HG03342 (cell line): ENCODE results near the gene RABL6.

Experiments
- ATAC-seq: cut with Tn5 transposase; IDR thresholded peaks from one replicate; pipeline ENCODE4 v1.9.1; 2021; ENCODE audit warnings: mild to moderate bottlenecking, moderate library complexity; ENCODE audit not compliant: unreplicated experiment

RABL6 gene

DNA sequence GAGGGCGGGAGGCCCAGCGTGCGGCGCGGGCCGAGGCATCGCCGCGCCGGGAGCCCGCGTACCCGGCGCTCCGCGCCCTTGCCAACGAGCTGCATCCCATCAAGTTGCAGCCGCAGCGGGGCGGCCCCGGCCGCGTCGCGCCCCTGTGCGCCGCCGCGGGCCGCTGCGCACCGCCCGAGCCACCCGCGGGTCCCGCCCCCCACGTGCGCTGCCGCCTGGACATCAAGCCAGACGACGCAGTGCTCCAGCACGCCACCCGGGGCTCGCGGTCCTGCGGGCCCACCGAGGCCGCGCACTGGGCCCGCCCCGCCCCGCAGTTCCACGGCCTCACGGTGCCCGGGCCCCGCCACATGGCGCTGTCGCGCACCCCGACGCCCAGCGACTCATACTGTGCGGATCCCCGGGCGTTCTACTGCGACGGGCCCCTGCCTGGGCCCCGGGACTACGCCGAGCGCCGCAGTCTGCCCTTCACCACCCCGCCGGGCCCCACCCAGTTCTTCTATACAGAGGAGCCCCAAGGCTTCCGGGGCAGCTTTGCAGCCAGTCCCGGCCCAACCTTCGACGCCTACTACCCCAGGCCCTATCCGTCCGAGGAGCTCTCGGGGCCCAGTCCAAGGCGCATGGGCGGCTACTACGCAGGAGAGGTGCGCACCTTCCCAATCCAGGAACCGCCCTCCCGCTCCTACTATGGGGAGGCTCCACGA, 37.2 kb downstream of the RABL6 start:
- no peak for ATAC-seq

DNA sequence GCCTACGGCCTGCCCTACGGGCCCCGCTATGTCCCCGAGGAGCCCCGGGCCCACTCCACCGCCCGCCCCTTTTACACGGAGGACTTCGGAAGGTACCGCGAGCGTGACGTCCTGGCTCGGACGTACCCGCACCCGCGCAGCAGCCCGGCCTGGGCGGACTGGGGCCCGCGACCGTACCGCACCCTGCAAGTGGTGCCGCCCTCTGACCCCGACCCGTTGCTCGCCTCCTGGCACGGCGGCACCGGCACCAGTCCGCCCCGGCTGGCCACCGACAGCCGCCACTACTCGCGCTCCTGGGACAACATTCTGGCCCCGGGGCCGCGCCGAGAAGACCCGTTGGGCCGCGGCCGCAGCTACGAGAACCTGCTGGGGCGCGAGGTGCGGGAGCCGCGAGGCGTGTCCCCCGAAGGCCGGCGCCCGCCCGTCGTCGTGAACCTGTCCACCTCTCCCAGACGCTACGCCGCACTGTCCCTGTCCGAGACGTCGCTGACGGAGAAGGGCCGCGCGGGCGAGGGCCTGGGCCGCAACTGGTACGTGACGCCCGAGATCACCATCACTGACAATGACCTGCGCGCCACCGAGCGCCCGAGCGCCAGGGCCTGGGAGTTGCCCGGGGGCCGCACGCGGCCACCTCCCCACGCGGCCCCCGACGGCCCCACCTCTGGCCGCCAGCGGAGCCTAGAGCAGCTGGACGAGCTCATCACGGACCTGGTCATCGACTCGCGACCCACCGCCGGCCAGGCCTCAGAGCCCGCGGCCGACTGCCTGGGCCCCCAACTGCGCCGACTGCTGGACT, 37.9 kb downstream of the RABL6 start:
- no peak for ATAC-seq

DNA sequence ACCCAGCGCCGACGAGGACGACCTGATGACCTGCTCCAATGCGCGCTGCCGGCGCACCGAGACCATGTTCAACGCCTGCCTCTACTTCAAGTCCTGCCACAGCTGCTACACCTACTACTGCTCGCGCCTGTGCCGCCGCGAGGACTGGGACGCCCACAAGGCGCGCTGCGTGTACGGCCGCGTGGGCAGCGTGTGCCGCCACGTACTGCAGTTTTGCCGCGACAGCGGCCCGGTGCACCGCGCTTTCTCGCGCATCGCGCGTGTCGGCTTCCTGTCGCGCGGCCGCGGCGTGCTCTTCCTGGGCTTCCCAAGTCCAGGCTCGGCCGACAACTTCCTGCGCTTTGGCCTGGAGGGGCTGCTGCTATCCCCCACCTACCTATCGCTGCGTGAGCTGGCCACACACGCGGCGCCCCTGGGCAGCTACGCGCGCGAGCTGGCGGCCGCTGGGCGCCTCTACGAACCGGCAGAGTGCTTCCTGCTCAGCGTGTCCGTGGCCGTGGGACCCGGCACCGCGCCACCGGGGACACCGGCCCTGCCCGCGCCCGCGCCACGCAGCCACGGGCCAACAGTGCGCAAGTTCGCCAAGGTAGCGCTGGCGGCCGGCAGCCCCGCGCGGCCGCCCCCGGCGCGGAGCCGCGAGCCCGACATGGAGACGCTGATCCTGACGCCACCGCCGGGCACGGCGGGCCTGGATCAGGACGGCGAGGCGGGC, 38.8 kb downstream of the RABL6 start:
- no peak for ATAC-seq

DNA sequence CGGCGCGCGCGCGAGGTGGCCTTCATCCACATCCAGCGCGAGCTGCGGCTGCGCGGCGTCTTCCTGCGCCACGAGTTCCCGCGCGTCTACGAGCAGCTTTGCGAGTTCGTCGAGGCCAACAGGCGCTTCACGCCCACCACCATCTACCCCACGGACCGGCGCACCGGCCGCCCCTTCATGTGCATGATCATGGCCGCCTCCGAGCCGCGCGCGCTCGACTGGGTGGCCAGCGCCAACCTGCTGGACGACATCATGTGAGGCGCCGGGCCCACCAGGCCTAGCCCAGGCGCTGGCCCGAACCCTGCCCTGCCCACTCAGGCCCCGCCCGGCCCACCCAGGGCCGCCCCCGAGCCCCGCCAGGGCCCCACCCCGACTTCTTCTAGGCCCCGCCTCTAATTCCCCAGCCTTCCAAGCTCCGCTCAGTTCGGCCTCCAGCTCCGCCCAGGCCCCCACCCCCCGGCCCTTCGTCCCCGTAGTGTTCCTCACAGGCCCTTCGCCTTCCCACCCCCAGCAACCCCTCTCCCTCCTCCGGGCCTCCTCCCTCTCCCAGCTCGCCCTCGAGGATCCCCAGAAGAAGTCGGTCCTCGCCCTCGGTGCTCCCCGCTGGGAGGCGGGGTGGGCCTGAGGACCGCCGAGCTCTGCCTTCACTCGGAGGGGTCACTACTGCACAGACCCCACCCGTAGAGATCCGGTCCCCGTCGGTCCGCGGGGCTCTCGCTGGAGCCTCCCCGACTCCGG, 39.5 kb downstream of the RABL6 start:
- ATAC-seq = no peak

DNA sequence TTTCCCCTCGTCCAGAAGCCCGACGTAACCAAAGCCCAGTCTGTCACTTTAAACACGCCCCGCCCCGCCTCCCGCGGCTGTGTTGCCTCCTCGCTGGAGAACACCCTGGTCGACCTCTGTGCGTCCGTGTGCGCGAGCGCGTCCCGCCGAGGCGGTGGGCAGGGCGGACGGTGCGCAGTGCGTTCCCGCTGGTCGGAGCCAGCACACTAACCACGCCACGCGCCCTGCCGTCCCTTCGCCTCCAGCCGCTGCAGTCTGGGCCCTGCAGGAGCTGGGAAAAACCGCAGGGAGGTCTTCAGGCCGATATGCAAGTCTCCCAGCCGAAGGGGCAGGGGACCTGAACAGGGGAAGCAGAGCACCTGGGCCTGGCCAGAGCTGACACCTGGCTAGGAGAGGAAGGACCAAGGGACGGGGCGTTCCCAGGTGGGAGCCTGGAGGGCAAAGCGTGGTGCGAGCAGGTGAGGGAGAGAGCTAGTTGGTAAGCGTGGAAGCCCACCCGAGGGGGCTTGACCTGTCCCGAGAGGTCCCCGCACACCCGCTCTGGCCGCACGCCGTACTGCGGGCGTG, 40.2 kb downstream of the RABL6 start:
- ATAC-seq = no peak

DNA sequence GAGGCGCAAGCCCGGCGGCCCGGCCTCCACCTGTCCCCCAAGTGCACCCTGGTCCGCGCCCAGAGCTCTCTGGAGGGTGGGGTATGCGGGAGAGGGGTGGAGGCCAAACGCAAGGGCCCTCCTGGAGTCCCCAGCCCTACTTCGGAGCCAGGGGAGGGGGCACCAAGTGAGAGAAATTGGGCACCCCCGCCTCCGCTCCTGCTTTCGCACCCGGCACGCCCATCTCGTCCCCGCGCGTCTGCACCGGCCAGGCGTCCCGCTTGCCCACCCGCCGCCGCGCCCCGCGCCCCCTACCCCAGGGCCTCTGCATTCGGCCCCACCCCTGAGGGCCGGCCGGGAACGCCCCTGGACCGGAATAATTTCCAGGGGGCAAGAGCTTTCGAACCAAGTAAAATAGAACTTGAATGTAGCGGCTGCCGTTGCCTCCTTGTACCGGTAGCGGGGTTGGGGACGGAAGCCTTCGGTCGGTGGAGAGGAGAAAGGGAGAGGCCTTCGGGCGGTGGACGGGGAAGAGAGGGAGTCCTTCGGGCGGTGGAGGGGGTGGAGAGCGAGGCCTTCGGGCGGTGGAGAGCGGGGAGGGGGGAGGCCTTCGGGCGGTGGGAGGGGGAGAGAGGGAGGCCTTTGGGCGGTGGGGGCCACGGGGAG, 40.8 kb downstream of the RABL6 start:
- no peak for ATAC-seq

DNA sequence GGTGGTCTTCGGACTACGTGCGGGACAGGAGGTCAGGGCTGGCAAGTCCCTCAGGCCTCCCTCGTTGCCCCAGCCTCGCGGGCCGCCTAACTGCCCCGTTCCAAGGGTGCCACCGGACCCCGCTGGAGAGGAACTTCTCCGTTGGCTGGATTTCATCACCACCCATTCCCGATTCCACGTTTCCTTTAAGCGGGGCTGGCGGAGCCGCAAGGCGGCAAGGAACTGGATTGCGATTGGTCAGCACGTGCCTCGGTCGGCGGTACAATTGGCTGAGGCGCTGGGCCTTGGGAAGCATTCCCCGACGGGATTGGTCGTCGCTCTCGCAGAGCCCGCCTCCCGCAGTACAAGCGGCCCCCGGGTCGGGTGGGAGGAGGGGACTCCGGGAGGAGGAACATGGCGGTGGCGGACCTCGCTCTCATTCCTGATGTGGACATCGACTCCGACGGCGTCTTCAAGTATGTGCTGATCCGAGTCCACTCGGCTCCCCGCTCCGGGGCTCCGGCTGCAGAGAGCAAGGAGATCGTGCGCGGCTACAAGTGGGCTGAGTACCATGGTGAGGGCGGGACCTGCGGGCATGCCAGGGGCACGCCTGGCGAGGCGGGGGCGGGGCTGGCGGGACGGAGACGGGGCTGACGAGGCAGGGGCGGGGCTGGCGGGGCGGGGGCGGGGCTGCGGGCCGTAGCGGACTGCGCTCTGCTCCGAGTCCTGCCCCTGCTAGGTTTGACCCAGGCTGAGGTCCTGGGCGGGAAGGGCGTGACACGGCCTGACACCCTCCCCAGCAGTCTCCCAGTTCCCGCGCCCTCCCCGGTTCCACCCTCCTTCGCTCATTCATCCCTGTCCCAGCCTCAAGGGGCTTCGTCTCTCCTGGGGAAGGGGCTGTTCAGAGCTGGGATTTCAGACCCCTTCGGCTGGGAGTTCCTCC, 41.6 kb downstream of the RABL6 start, which contains the start of gene PHPT1:
Gene PHPT1 (plus strand): TSS at position 372 of the 922 bp plus-strand sequence. CDS start 22 bp downstream, at position 394.
- ATAC-seq = peak; percentile 74

DNA sequence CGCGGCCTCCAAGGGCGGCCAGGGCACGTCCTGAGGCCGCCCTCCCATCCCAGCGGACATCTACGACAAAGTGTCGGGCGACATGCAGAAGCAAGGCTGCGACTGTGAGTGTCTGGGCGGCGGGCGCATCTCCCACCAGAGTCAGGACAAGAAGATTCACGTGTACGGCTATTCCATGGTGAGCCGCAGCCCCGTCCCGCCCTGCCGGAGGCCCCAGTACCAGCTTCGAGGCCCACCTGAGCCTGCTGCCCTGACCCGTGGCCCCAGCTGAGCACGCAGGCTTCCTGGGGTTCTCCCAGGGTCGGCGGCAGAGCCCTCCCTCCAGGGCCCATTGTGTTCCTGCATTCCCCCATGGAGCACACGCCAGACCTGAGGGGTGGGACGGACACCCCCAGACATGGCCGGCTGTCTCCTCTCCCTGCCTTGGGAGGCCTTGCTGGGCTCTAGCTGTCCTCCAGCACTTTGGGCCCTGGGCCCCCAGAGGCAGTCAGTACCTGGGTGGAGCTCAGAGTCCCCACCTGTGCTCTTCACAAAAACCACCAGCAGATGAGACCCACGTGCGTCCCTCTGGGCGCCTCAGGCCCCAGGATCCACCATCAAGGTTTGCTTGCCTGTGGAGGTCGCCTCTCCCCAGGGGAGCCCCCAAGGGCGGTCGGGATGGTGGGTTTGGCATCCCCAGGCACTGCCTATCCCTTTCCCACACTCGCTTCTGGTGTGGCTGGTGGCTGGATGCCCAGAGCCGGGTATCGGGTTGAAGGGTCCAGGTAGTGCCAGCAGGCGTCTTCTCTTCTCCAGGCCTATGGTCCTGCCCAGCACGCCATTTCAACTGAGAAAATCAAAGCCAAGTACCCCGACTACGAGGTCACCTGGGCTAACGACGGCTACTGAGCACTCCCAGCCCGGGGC, 42.5 kb downstream of the RABL6 start:
- ATAC-seq = no peak

DNA sequence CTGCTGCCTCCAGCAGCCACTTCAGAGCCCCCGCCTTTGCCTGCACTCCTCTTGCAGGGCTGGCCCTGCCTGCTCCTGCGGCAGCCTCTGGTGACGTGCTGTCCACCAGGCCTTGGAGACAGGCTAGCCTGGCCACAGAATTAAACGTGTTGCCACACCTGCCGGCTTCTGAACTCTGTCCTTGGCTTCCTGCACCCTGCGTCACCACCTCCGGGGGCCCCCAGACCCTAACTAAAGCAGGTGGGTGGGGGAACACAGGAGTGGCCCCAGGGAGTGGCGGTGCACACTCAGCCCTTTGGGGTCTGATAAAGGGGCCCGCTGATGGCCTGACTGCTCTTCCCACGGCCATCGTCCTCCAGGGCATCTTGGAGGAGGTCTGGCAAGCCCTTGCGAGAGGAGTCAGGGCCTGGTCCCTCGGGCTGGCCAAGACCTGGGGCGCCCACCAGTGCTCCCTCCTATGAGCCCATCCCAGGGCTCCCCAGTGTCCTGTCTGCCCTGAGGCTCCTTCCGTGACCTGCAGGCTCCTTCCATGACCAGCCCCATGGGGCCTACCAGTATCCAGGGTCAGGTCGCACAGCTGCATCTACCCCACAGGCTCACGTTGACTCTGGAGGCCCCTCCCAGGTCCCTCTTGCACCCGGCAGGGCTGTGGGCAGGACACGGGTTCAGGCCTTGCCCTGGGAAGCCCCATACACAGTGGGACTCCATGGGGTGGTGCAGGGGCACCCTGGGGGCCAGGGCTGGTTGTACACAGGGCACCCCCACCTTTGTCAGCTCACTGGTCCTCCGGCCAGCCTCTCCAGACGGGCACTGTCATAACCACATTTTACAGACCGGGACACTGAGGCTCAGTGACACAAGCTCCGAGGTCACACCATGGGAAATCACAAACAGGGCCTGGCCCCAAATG, 43.4 kb downstream of the RABL6 start:
- no peak for ATAC-seq

DNA sequence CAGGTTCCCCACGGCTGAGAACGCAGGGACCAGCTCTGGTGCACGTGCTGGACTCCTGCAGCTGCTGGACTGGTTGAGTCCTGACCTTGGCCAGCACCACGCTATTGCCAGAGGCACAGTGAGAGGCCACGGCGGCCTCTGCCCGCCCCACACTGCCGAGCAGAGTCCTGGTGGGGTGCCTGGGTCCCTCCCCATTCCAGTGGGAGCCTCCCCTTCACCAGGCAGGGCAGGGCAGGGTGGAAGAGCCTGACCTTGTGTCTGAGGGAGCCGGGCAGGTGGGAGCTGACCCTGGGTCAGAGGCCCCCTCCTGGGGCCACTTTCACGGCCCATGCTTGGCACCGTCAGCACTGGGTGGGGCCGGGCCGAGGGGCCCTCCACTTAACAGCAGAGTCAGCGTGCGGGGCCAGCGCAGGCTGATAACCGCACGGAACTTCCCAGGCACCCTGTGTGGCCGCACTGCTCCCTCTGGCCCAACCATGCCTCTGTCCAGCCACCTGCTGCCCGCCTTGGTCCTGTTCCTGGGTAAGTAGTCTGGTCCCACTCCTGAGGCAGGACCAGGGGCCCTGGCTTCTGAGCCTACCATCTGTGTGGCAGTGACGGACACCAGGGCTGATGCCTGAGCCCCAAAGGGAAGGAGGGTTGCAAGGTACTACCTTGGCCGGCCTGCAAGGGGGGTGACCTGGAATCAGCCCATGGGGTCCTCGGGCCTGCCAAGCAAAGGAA, 44.4 kb downstream of the RABL6 start, which contains the start of gene MAMDC4:
Gene MAMDC4 (plus strand): TSS at position 406 of the 723 bp plus-strand sequence. CDS start 71 bp downstream, at position 477.
- no peak for ATAC-seq

DNA sequence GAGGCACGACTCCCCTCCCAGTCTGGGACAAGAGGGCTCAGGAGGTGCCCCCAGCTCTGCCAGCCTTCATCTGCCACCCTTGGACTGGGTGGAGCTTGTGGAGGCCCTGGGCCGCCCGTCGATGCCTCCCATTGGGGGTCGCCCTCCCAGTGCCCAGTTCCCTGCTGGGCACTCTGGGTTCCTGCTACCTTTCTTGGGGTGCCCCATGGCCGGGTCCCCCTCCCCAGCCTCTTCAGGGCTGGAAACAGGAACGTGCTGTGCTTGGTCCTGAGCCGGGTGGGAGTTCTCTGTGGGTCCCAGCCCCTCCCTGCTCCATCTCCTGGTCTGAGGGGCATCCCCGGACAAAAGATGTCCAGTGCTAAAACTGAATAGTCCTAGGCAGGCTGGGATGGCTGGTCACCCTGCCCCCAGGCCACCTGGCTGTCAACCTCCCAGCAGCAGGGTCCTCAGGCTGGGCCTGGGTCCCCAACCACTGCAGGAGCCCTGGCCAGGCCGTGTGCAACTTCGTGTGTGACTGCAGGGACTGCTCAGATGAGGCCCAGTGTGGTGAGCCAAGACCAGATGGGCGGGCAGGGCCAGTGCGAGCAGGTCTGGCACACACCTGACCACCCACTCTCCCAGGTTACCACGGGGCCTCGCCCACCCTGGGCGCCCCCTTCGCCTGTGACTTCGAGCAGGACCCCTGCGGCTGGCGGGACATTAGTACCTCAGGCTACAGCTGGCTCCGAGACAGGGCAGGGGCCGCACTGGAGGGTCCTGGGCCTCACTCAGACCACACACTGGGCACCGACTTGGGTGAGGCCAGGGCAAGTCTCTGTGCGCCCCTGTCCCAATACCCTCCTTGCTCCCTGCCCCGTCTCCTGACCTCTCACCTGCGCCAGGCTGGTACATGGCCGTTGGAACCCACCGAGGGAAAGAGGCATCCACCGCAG, 45.2 kb downstream of the RABL6 start:
- no peak for ATAC-seq

DNA sequence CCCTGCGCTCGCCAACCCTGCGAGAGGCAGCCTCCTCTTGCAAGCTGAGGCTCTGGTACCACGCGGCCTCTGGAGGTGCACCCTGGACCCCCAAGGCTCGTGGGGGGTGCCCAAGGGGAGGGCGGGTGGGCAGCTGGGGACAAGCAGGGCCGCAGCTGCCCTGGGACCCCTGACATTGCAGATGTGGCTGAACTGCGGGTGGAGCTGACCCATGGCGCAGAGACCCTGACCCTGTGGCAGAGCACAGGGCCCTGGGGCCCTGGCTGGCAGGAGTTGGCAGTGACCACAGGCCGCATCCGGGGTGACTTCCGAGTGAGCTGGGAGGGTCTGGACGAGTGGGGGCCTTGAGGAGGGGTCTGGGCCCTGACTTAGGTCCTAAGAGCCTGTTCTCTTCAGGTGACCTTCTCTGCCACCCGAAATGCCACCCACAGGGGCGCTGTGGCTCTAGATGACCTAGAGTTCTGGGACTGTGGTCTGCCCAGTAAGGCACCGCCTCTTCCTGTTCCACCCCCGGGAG, 45.9 kb downstream of the RABL6 start:
- no peak for ATAC-seq

DNA sequence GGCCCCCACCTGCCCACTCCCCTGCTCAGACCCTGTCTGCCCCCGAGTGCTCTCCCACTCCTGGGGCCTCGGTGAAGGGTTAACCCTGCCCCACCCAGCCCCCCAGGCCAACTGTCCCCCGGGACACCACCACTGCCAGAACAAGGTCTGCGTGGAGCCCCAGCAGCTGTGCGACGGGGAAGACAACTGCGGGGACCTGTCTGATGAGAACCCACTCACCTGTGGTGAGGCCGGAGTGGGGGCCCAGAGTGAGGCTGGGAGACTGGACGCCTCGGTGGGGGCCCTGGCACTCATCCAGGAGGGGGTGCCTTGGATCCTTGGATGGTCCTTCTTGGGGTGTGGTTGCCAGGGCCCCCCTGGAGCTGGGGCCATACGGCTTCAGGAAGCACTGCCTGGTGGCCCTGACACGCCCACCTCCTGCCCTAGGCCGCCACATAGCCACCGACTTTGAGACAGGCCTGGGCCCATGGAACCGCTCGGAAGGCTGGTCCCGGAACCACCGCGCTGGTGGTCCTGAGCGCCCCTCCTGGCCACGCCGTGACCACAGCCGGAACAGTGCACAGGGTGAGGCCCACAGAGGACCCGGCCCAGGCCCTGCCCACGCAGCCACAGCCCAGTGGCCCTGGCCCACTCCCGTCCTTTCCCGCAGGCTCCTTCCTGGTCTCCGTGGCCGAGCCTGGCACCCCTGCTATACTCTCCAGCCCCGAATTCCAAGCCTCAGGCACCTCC, 46.5 kb downstream of the RABL6 start:
- ATAC-seq = no peak

DNA sequence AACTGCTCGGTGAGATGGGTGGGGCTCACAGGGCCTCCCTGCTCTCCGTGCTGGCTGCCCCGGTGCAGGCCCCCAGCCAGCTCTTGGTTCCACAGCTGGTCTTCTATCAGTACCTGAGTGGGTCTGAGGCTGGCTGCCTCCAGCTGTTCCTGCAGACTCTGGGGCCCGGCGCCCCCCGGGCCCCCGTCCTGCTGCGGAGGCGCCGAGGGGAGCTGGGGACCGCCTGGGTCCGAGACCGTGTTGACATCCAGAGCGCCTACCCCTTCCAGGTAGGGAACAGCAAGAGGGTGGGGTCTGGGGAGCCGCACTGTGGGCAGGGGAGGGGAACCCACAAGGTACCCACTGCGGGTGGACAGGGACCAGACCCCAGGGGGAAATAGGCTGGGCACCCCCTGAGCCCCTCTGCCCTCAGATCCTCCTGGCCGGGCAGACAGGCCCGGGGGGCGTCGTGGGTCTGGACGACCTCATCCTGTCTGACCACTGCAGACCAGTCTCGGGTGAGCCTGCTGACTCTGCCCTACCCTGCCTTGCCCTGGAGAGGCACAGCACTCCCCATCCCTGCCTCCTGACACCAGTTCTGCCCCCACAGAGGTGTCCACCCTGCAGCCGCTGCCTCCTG, 47.2 kb downstream of the RABL6 start:
- no peak for ATAC-seq
